ENCODE data around the gene IFNG.

IFNG gene

GRCh38 chr12:68106160-68106559 lies 53.4 kb downstream of the IFNG start:
- no peak overlapping the region for H3K4me2 ChIP-seq (ENCODE audit: low read length)
- no peaks in the 10 kb centered on the region for H3K27me3 ChIP-seq (ENCODE audit: insufficient read depth, low read length)
- H3K4me1 ChIP-seq (ENCODE audit: insufficient read depth, low read length, severe bottlenecking) = no peaks in the 10 kb centered on the region
- no peaks in the 10 kb centered on the region for H4K20me1 ChIP-seq (ENCODE audit: insufficient read depth, low read length)
- H3F3A ChIP-seq (ENCODE audit: insufficient read depth, low read length) = no peaks in the 10 kb centered on the region
- TF ChIP-seq EZH2 (IDR thresholded peaks at IDR 0.05; ENCODE audit: borderline replicate concordance, low read length) (no peak), CTCF (IDR thresholded peaks at IDR 0.05; ENCODE audit: low read length) (no peak)
- no peaks in the 10 kb centered on the region for H3K9me3 ChIP-seq (ENCODE audit: low read length)
- H2AFZ ChIP-seq (ENCODE audit: low read length) = no peak overlapping the region
- H3K36me3 ChIP-seq (ENCODE audit: insufficient read depth, low read length) = no peaks in the 10 kb centered on the region
- no peaks in the 10 kb centered on the region for H3K79me2 ChIP-seq (ENCODE audit: insufficient read depth, low read length)
- no peak overlapping the region for H3K4me3 ChIP-seq (ENCODE audit: low read depth, low read length, poor library complexity, severe bottlenecking)
- no peak overlapping the region for H3K27ac ChIP-seq (ENCODE audit: low read depth, low read length, poor library complexity, severe bottlenecking)
- no peak overlapping the region for H3K9ac ChIP-seq (ENCODE audit: low read length)
- H3K9me2 ChIP-seq (ENCODE audit: low read depth, low read length) = no peaks in the 10 kb centered on the region
